Prostate gland (tissue), 2 donors: ENCODE results near the gene LIPK.

ENCODE experiments used
- CTCF ChIP-seq, 4 experiments: fragments of 200-600 bp in 2 of 4; fragments of 450-650 bp in 2 of 4; sonication (generic) in 2 of 4; IDR thresholded peaks; 1 replicate in 3 of 4; 2 replicates in 1 of 4; pipeline ENCODE4 v1.5.1; 2016 to 2019; ENCODE audit warnings: antibody characterized with exemption in 4 of 4, mild to moderate bottlenecking in 2 of 4, moderate library complexity in 2 of 4
- POLR2A ChIP-seq: fragments of 450-650 bp; IDR thresholded peaks from one replicate; pipeline ENCODE4 v1.6.1; 2016; ENCODE audit warnings: antibody characterized with exemption, mild to moderate bottlenecking
- POLR2AphosphoS5 ChIP-seq: sonication (generic); formaldehyde crosslinking; IDR thresholded peaks from one replicate; pipeline ENCODE4 v1.6.1; 2017; ENCODE audit warnings: antibody characterized with exemption

- TF ChIP-seq POLR2A (no peak), CTCF (IDR thresholded peaks at IDR 0.05) (no peak), POLR2AphosphoS5 (no peak)
Measured at GRCh38 chr10:88721392-88721791, 15.3 kb downstream of the LIPK start.
